Colonic mucosa (tissue), 4 donors: ENCODE data around the gene DUSP16. TPM values are rescaled to one million over a fixed set of nuclear protein-coding genes. Genes with fewer than 3 reads are reported as not detected.
A peak's percentile ranks its signal among the peaks of the same experiment; 100 is the strongest.
"Not testable (repeated sequence)": the region's sequence is repeated elsewhere in the genome, so short reads cannot be mapped to it uniquely, and the experiment has no call there.

Experiments
- DNase-seq: peaks from one replicate; pipeline ENCODE4 v3.0.0-alpha.2; 2020
- H3K27ac ChIP-seq: fragments of 200-600 bp; one replicate; pipeline ENCODE4 v1.8.0; 2021
- H3K27me3 ChIP-seq: fragments of 200-600 bp; one replicate; pipeline ENCODE4 v1.8.0; 2021
- H3K36me3 ChIP-seq: fragments of 200-600 bp; one replicate; pipeline ENCODE4 v1.8.0; 2021
- H3K4me1 ChIP-seq: fragments of 200-600 bp; one replicate; pipeline ENCODE4 v1.8.0; 2021; ENCODE audit warnings: mild to moderate bottlenecking
- H3K4me3 ChIP-seq: fragments of 200-600 bp; one replicate; pipeline ENCODE4 v1.8.0; 2021
- H3K9ac ChIP-seq, 2 donors: one replicate each; pipeline ENCODE4 v1.7.0; 2013; ENCODE audit warnings: control low read depth in 2 of 2, low read depth in 2 of 2, low read length in 2 of 2
- H3K9me3 ChIP-seq: fragments of 200-600 bp; one replicate; pipeline ENCODE4 v1.8.0; 2021
- CTCF ChIP-seq: fragments of 200-600 bp; IDR thresholded peaks from one replicate; pipeline ENCODE4 v1.8.0; 2022; ENCODE audit warnings: antibody characterized with exemption, mild to moderate bottlenecking
- intact Hi-C: fragments of 100-400 bp; cut with DNase I; formaldehyde crosslinking; loops from one replicate; pipeline ENCODE4 v1.14.1; 2022
- total RNA-seq, 2 donors: library from RNA; stranded (reverse); fragmentation: NEBNext Ultra II Directional in 1 of 2; extraction: Animal tissue kit (Norgen Biotek cat#: 25700) in 1 of 2; gene quantifications; one replicate each; pipeline ENCODE4 v1.2.1, GENCODE V29; 2021
- donor health status: healthy.
- donor health status: DM: no; HTN: no; CAD: no.
- donor health status: DM: no; HTN: no; CAD: no.

Gene DUSP16
- total RNA-seq, 2 donors from 2014 or later: 47.5 to 60.2 TPM

- peak; percentile 57 for DNase-seq
- Histone ChIP-seq H3K9ac (peak overlapping the region in 1 of 2 donors; percentile 21), H3K27ac (peak overlapping the region; percentile 49), H3K4me1 (peaks cover 5% of the 10 kb centered on the region), H3K4me3 (no peak overlapping the region), H3K9me3 (no peaks in the 10 kb centered on the region), H3K36me3 (no peaks in the 10 kb centered on the region), H3K27me3 (no peaks in the 10 kb centered on the region)
- intact Hi-C loops: no loop called here
- no peak for TF ChIP-seq CTCF
Observed at GRCh38 chr12:12586879-12587675, 24.4 kb upstream of the DUSP16 start.

DNA sequence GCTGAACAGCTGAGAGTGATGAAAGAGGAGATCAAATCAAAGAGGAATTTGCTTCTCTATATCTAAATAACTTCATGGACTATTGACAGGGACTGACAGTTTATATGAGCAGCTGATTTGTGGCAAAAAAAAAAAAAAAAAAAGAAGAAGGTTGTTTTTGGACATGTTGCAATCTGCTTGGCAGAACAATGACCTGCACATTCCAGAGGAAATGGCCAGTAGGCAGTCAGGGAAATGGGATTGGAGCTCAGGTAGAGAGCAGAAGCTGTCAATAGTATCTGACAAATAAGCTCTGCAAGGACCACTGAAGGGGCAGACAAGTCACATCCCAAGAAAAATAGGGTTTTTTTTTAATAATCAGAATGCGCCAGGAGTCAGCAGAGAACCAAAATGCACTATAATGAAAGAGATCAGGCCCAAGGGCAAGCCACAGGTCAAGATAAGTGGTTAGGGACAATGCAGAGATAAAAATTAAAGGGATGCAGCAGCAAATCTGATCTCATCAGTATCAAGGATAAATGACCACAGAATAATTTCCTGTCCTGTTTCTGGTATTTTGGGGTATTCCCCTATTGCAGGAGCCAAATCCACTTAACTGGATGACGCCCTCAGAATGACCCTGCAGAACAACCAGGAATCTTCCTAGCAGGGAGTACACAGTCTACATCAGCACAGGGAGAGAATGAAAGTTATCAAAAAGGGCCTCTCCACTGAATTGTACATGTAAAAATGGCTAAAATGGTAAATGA is 22.6 kb upstream of the DUSP16 start:
- TF ChIP-seq CTCF: no peak
- Histone ChIP-seq H3K4me3 (no peak overlapping the region), H3K27me3 (no peaks in the 10 kb centered on the region), H3K9me3 (no peaks in the 10 kb centered on the region), H3K9ac (no peak overlapping the region), H3K27ac (no peak overlapping the region), H3K4me1 (peaks cover 5% of the 10 kb centered on the region), H3K36me3 (no peaks in the 10 kb centered on the region)
- intact Hi-C loops: no loop called here
- DNase-seq: no peak

DNA sequence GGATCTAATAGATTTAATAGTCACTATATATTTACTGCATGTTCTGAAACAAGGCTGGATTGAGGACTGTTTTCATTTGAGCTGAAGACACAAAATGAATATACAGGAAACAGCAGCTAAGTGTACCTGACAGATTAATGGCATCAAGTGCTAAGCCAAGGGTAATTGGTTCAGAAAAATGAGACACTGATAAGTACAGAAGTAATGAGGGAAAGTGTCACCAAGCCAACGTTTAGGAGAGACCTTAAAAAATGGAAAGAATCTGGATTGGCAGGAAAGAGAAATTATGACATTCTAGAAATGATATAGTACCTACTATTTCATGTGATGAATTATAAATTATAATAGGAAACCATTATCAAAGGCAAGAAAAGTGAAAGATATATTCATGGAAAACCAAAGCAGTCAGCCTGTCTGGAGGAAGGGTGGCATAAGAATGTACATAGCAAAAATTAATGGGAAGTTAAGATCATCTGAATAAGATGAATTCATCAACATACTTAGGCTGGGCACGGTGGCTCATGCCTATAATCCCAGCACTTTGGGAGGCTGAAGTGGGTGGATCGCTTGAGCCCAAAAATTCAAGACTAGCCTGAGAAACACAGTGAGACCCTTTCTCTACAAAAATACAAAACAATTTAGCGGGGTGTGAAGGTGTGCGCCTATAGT is 21.0 kb upstream of the DUSP16 start:
- Histone ChIP-seq H3K27me3 (no peaks in the 10 kb centered on the region), H3K27ac (no peak overlapping the region), H3K9me3 (no peaks in the 10 kb centered on the region), H3K4me3 (no peak overlapping the region), H3K9ac (no peak overlapping the region), H3K36me3 (no peaks in the 10 kb centered on the region), H3K4me1 (peaks cover 5% of the 10 kb centered on the region)
- no peak for DNase-seq
- TF ChIP-seq CTCF: no peak
- intact Hi-C loops: no loop called here

DNA sequence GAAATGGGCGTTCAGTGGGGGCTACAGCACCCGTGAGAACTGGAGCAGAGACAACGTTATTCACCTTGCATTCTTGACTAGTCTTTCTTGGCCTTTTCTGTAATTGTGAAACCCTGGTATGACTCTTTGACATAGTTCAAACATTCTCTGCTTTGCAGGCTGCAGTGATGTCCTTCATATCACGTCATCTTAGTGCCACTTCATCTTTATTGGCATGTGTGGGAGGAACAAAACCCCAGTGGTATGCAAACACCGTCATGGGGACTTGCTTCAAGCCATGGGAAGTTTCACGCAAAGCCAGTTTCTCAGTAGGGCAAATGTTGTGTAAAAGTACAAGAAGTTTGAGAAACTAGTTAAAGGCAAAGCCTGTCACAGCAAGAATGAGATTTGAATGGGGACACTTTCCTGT is 20.2 kb upstream of the DUSP16 start:
- peak overlapping the region in 1 of 2 donors; percentile 12 for H3K9ac ChIP-seq
- H3K27me3 ChIP-seq: no peaks in the 10 kb centered on the region
- peak overlapping the region; percentile 50 for H3K27ac ChIP-seq
- no peaks in the 10 kb centered on the region for H3K9me3 ChIP-seq
- no peaks in the 10 kb centered on the region for H3K36me3 ChIP-seq
- H3K4me3 ChIP-seq: no peak overlapping the region
- peak; percentile 35 for DNase-seq
- intact Hi-C loops: no loop called here
- H3K4me1 ChIP-seq: peaks cover 5% of the 10 kb centered on the region
- TF ChIP-seq CTCF: no peak

- H3K4me1 ChIP-seq: peaks cover 5% of the 10 kb centered on the region
- H3K9ac ChIP-seq: peak overlapping the region in 1 of 2 donors; percentile 12
- peak overlapping the region; percentile 50 for H3K27ac ChIP-seq
- intact Hi-C loops: no loop called here
- H3K4me3 ChIP-seq: no peak overlapping the region
- peak; percentile 25 for DNase-seq
- H3K36me3 ChIP-seq: no peaks in the 10 kb centered on the region
- TF ChIP-seq CTCF: no peak
- H3K9me3 ChIP-seq: no peaks in the 10 kb centered on the region
- H3K27me3 ChIP-seq: no peaks in the 10 kb centered on the region
Observed at GRCh38 chr12:12582193-12582881, 19.7 kb upstream of the DUSP16 start.

GRCh38 chr12:12580716-12581115 is 18.1 kb upstream of the DUSP16 start:
- H3K4me3 ChIP-seq, H3K4me1 ChIP-seq, H3K9me3 ChIP-seq, H3K9ac ChIP-seq, DNase-seq, H3K27ac ChIP-seq, H3K36me3 ChIP-seq, H3K27me3 ChIP-seq, intact Hi-C loops: not testable (repeated sequence)
